GM12872 (cell line): Measurements from ENCODE around the gene IGFL1.

ENCODE experiments used
- CTCF ChIP-seq: IDR thresholded peaks from 3 replicates; pipeline ENCODE4 v1.5.1; 2011; ENCODE audit warnings: low read depth, mild to moderate bottlenecking, low read length, moderate library complexity; ENCODE audit not compliant: insufficient read depth

IGFL1 gene

GRCh38 chr19:46241626-46242025, 12.1 kb downstream of the IGFL1 start:
- no peak for TF ChIP-seq CTCF

- TF ChIP-seq CTCF: no peak
These were observed 20.7 kb downstream of the IGFL1 start for GRCh38 chr19:46250076-46250735.

- TF ChIP-seq CTCF: no peak
These were observed 21.9 kb downstream of the IGFL1 start for GRCh38 chr19:46251416-46251815.

- no peak for TF ChIP-seq CTCF
These were observed 25.2 kb downstream of the IGFL1 start for GRCh38 chr19:46254776-46255175.

GRCh38 chr19:46256855-46257254, 27.3 kb downstream of the IGFL1 start:
- TF ChIP-seq CTCF: no peak

GRCh38 chr19:46265217-46265828, 35.8 kb downstream of the IGFL1 start:
- TF ChIP-seq CTCF: peak; percentile 74

- no peak for TF ChIP-seq CTCF
These were observed 39.6 kb downstream of the IGFL1 start for GRCh38 chr19:46269101-46269500.
